SU-DHL-6 (cell line): ENCODE data around the gene PPP1R7.

Source experiments
- H2AFZ ChIP-seq: fragments of 200-600 bp; sonication (generic); 2 replicates; pipeline ENCODE4 v1.6.1; 2014; ENCODE audit warnings: low read depth, mild to moderate bottlenecking, moderate library complexity, mixed read lengths, antibody characterized with exemption, low read length; ENCODE audit not compliant: severe bottlenecking
- H3F3A ChIP-seq: fragments of 200-600 bp; shearing (Covaris generic); 2 replicates; pipeline ENCODE4 v1.6.0; 2016; ENCODE audit warnings: antibody characterized with exemption, mild to moderate bottlenecking; ENCODE audit not compliant: insufficient read depth
- H3K27ac ChIP-seq: fragments of 200-600 bp; sonication (generic); 2 replicates; pipeline ENCODE4 v1.5.1; 2016; ENCODE audit warnings: low read depth, mild to moderate bottlenecking, low read length, moderate library complexity, mixed read lengths
- H3K27me3 ChIP-seq: fragments of 200-600 bp; sonication (generic), shearing (Covaris generic); 2 replicates; pipeline ENCODE4 v1.6.0; 2014; ENCODE audit warnings: mild to moderate bottlenecking, low read length
- H3K36me3 ChIP-seq: fragments of 200-600 bp; sonication (generic); 2 replicates; pipeline ENCODE4 v1.6.1; 2014; ENCODE audit warnings: mild to moderate bottlenecking, low read length, mixed read lengths
- H3K4me2 ChIP-seq: fragments of 300-600, 200-600 bp; shearing (Covaris generic), sonication (generic); 2 replicates; pipeline ENCODE4 v1.6.0; 2014; ENCODE audit warnings: low read length, low read depth, mild to moderate bottlenecking; ENCODE audit not compliant: poor library complexity, severe bottlenecking
- H3K4me3 ChIP-seq: fragments of 200-600 bp; sonication (generic); 2 replicates; pipeline ENCODE4 v1.5.1; 2014; ENCODE audit warnings: antibody characterized with exemption, low read length, mild to moderate bottlenecking, mixed read lengths; ENCODE audit not compliant: insufficient read depth, poor library complexity, severe bottlenecking
- H3K79me2 ChIP-seq: fragments of 200-600 bp; sonication (generic); 2 replicates; pipeline ENCODE4 v1.6.1; 2014; ENCODE audit warnings: mild to moderate bottlenecking, low read length, moderate library complexity; ENCODE audit not compliant: insufficient read depth
- H3K9ac ChIP-seq: fragments of 200-600 bp; sonication (generic); 2 replicates; pipeline ENCODE4 v1.7.0; 2014; ENCODE audit warnings: mild to moderate bottlenecking, low read length
- H3K9me2 ChIP-seq: fragments of 200-600 bp; sonication (generic); replicated peaks from 2 replicates; pipeline ENCODE4 v1.6.1; 2014; ENCODE audit warnings: low read length; ENCODE audit not compliant: insufficient read depth
- H3K9me3 ChIP-seq: fragments of 200-600 bp; sonication (generic); 2 replicates; pipeline ENCODE4 v1.6.1; 2014; ENCODE audit warnings: low read length, mixed read lengths; ENCODE audit not compliant: insufficient read depth
- H4K20me1 ChIP-seq: fragments of 200-600 bp; sonication (generic); 2 replicates; pipeline ENCODE4 v1.6.1; 2014; ENCODE audit warnings: low read depth, mild to moderate bottlenecking, antibody characterized with exemption, low read length, moderate library complexity, mixed read lengths
- EZH2phosphoT487 ChIP-seq: fragments of 200-600 bp; sonication (generic), shearing (Covaris generic); conservative IDR thresholded peaks from 2 replicates; pipeline ENCODE4 v1.6.1; 2018; ENCODE audit warnings: mild to moderate bottlenecking, antibody characterized with exemption, low read length, moderate library complexity, mixed read lengths
- TF ChIP-seq, protein P1 (sequence below): fragments of 200-600 bp; sonication (generic); IDR thresholded peaks from one replicate; pipeline ENCODE4 v1.5.1; 2017; ENCODE audit warnings: antibody characterized with exemption, mild to moderate bottlenecking, low read length, moderate library complexity; ENCODE audit not compliant: insufficient read depth, poor library complexity, severe bottlenecking

The PPP1R7 gene

DNA sequence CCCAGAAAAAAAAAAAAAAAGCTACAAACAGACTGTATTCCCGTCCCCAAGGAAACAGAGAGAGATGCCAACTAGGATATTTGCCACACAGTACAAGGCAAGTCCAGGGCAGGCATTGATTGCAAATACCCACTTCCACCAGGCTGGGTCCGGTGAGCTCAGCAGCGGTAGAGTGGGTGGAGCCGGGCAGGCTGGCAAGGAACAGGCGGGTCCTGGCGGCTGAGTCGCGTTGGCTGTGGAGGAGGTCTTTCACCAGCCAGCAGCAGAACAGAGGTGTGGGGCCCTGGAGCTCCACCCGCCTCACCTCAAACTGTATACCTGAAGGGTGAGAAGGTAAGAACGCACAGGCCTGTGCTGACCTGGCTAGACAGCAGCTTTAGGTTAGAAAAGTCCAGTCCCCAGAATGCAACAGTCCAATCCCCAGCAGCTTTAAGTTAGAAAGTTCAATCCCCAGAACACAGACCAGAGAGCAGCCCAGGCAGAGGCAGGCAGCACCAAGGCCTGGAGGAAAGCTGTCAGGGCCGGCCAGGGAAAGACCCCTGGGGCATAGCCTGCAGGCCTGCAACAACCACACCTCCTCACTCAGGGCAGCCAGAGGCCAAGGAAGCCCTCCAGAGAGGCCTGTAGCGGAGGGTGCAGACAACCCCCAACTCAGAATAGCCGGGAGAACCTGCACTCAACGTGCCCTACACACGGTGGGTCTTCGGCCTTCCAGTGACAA is 26.3 kb upstream of the PPP1R7 start:
- Histone ChIP-seq H3K9me3 (no peaks in the 10 kb centered on the region; the same call in 1 of the 2 replicates), H3K36me3 (peaks cover 15% of the 10 kb centered on the region), H3K27me3 (no peaks in the 10 kb centered on the region), H2AFZ (no peak overlapping the region), H3K27ac (no peak overlapping the region), H3F3A (0 out of 2 replicates have a peak, but pooled peaks cover 4% of the 10 kb centered on the region), H3K9me2 (no peaks in the 10 kb centered on the region), H3K79me2 (no peaks in the 10 kb centered on the region), H3K4me2 (no peak overlapping the region), H3K9ac (no peak overlapping the region), H3K4me3 (no peak overlapping the region), H4K20me1 (no peaks in the 10 kb centered on the region)
- TF ChIP-seq, protein P1, sequence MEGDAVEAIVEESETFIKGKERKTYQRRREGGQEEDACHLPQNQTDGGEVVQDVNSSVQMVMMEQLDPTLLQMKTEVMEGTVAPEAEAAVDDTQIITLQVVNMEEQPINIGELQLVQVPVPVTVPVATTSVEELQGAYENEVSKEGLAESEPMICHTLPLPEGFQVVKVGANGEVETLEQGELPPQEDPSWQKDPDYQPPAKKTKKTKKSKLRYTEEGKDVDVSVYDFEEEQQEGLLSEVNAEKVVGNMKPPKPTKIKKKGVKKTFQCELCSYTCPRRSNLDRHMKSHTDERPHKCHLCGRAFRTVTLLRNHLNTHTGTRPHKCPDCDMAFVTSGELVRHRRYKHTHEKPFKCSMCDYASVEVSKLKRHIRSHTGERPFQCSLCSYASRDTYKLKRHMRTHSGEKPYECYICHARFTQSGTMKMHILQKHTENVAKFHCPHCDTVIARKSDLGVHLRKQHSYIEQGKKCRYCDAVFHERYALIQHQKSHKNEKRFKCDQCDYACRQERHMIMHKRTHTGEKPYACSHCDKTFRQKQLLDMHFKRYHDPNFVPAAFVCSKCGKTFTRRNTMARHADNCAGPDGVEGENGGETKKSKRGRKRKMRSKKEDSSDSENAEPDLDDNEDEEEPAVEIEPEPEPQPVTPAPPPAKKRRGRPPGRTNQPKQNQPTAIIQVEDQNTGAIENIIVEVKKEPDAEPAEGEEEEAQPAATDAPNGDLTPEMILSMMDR = no peak
- TF ChIP-seq EZH2phosphoT487 = no peak

DNA sequence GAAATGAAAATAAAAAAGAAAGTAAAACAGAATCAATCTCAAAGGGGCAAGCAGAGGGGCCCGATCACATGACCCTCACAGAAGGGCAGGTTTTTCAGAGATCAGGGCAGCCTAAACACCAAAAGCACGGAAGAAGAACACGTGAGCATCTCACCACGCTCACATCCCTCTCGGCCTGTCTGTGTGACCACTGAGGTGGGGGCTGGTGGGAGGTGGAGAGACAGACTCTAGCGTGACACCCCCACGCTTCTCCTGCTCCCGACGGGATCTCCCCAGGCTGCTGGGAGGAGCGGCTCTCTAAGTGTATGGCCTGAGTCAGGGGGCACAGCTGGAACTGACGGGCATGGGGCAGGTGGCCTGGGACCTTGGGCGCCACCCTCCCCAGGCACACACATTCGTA is 24.6 kb upstream of the PPP1R7 start:
- Histone ChIP-seq H3K36me3 (peaks cover 13% of the 10 kb centered on the region), H3K4me2 (no peak overlapping the region), H2AFZ (no peak overlapping the region), H3K27me3 (no peaks in the 10 kb centered on the region), H3K9me3 (no peaks in the 10 kb centered on the region; the same call in 1 of the 2 replicates), H3K27ac (no peak overlapping the region), H3K9me2 (no peaks in the 10 kb centered on the region), H3K79me2 (no peaks in the 10 kb centered on the region), H3K4me3 (no peak overlapping the region), H4K20me1 (no peaks in the 10 kb centered on the region), H3F3A (0 out of 2 replicates have a peak, but pooled peaks cover 4% of the 10 kb centered on the region), H3K9ac (no peak overlapping the region)
- TF ChIP-seq, protein P1 = no peak
- no peak for TF ChIP-seq EZH2phosphoT487

DNA sequence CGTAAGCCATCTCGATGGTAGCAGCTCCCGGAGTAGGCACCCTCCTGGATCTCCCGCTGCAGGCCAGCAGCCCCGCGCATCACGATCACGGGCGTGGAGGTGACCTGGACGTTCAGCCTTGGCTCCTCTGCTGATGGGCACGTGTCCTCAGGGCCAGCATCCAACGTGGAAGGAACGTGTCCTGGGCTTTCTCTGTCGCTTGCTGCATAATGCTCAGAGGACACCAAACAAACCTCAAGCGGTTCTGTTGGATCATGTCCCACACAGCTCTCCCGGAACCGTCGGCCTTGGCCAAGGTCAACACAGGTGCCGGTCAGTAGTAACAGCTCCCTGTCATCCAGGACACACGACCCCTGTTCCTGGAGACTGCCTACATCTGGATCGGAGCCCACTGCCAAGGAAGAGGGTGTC is 24.1 kb upstream of the PPP1R7 start:
- Histone ChIP-seq H3K79me2 (no peaks in the 10 kb centered on the region), H3K27ac (no peak overlapping the region), H3K9me2 (no peaks in the 10 kb centered on the region), H2AFZ (no peak overlapping the region), H4K20me1 (no peaks in the 10 kb centered on the region), H3K4me3 (no peak overlapping the region), H3K27me3 (no peaks in the 10 kb centered on the region), H3K9ac (no peak overlapping the region), H3F3A (0 out of 2 replicates have a peak, but pooled peaks cover 4% of the 10 kb centered on the region), H3K4me2 (no peak overlapping the region), H3K9me3 (no peaks in the 10 kb centered on the region), H3K36me3 (peaks cover 8% of the 10 kb centered on the region)
- no peak for TF ChIP-seq EZH2phosphoT487
- TF ChIP-seq, protein P1 = no peak
